H9 (cell line): ENCODE measurements around the gene TMEM234. TPM values are rescaled to one million over a fixed set of nuclear protein-coding genes. Genes with fewer than 3 reads are reported as not detected.
A peak's percentile ranks its signal among the peaks of the same experiment; 100 is the strongest.

ENCODE experiments used
- DNase-seq: peaks from one replicate; pipeline ENCODE4 v3.0.0-alpha.2; 2017
- H2AFZ ChIP-seq: one replicate; pipeline ENCODE4 v1.6.1; 2013; ENCODE audit warnings: mild to moderate bottlenecking, low read length, control low read depth, moderate library complexity
- H2AK5ac ChIP-seq: 2 replicates; pipeline ENCODE4 v1.6.1; 2013; ENCODE audit warnings: low read length, control low read depth, mixed read lengths; ENCODE audit not compliant: insufficient read length
- H2BK120ac ChIP-seq: one replicate; pipeline ENCODE4 v1.6.1; 2013; ENCODE audit warnings: low read depth, mild to moderate bottlenecking, low read length, control low read depth, inconsistent platforms; ENCODE audit not compliant: poor library complexity, severe bottlenecking
- H2BK12ac ChIP-seq: 2 replicates; pipeline ENCODE4 v1.6.1; 2013; ENCODE audit warnings: low read length, control low read depth, mixed read lengths, low read depth; ENCODE audit not compliant: insufficient read length
- H2BK15ac ChIP-seq: 2 replicates; pipeline ENCODE4 v1.6.1; 2013; ENCODE audit warnings: low read depth, low read length, control low read depth
- H2BK20ac ChIP-seq: one replicate; pipeline ENCODE4 v1.6.1; 2013; ENCODE audit warnings: low read depth, mild to moderate bottlenecking, low read length, control low read depth, inconsistent platforms; ENCODE audit not compliant: poor library complexity, severe bottlenecking
- H2BK5ac ChIP-seq: 2 replicates; pipeline ENCODE4 v1.6.1; 2013; ENCODE audit warnings: low read length, control low read depth, mixed read lengths; ENCODE audit not compliant: insufficient read length
- H3K14ac ChIP-seq: 2 replicates; pipeline ENCODE4 v1.6.1; 2013; ENCODE audit warnings: low read length, control low read depth; ENCODE audit not compliant: insufficient read depth
- H3K18ac ChIP-seq: 2 replicates; pipeline ENCODE4 v1.6.1; 2013; ENCODE audit warnings: low read depth, mild to moderate bottlenecking, mixed read lengths, low read length, control low read depth; ENCODE audit not compliant: insufficient read length
- H3K23ac ChIP-seq: 2 replicates; pipeline ENCODE4 v1.6.1; 2013; ENCODE audit warnings: low read length, control low read depth, mixed read lengths, low read depth; ENCODE audit not compliant: insufficient read length
- H3K23me2 ChIP-seq: 2 replicates; pipeline ENCODE4 v1.6.1; 2013; ENCODE audit warnings: low read depth, mild to moderate bottlenecking, mixed read lengths, low read length, control low read depth; ENCODE audit not compliant: insufficient read length, poor library complexity, severe bottlenecking
- H3K27ac ChIP-seq: 2 replicates; pipeline ENCODE4 v1.5.1; 2013; ENCODE audit warnings: low read length, control low read depth, mixed read lengths, low read depth; ENCODE audit not compliant: insufficient read length
- H3K27me3 ChIP-seq: 2 replicates; pipeline ENCODE4 v1.6.1; 2013; ENCODE audit warnings: low read length, control low read depth, inconsistent platforms; ENCODE audit not compliant: insufficient read depth
- H3K4ac ChIP-seq: 2 replicates; pipeline ENCODE4 v1.6.1; 2013; ENCODE audit warnings: low read depth, mild to moderate bottlenecking, control low read depth, inconsistent platforms, low read length, moderate library complexity
- H3K4me1 ChIP-seq: 2 replicates; pipeline ENCODE4 v1.6.1; 2013; ENCODE audit warnings: low read length, control low read depth, inconsistent platforms; ENCODE audit not compliant: insufficient read depth
- H3K4me2 ChIP-seq: 2 replicates; pipeline ENCODE4 v1.6.1; 2013; ENCODE audit warnings: low read length, control low read depth, mixed read lengths; ENCODE audit not compliant: insufficient read length, insufficient read depth
- H3K56ac ChIP-seq: 2 replicates; pipeline ENCODE4 v1.6.1; 2013; ENCODE audit warnings: low read depth, mild to moderate bottlenecking, mixed read lengths, low read length, control low read depth; ENCODE audit not compliant: insufficient read length
- H3K79me1 ChIP-seq: 2 replicates; pipeline ENCODE4 v1.6.1; 2013; ENCODE audit warnings: low read depth, mild to moderate bottlenecking, moderate library complexity, low read length, control low read depth, inconsistent platforms; ENCODE audit not compliant: insufficient read depth, poor library complexity, severe bottlenecking
- H3K79me2 ChIP-seq: 2 replicates; pipeline ENCODE4 v1.6.1; 2013; ENCODE audit warnings: low read length, control low read depth, inconsistent platforms; ENCODE audit not compliant: insufficient read depth
- H3K9ac ChIP-seq: 2 replicates; pipeline ENCODE4 v1.6.1; 2013; ENCODE audit warnings: low read length, control low read depth, mixed read lengths; ENCODE audit not compliant: insufficient read length; ENCODE audit errors: extremely low read depth
- H3K9me3 ChIP-seq: one replicate; pipeline ENCODE4 v1.6.1; 2013; ENCODE audit warnings: low read depth, low read length, inconsistent platforms; ENCODE audit not compliant: control insufficient read depth
- H3T11ph ChIP-seq: one replicate; pipeline ENCODE4 v1.6.1; 2013; ENCODE audit warnings: mild to moderate bottlenecking, low read length, control low read depth, inconsistent platforms
- H4K20me1 ChIP-seq: one replicate; pipeline ENCODE4 v1.6.1; 2013; ENCODE audit not compliant: control insufficient read depth, insufficient read length, insufficient read depth
- H4K5ac ChIP-seq: 2 replicates; pipeline ENCODE4 v1.6.1; 2013; ENCODE audit warnings: low read depth, mild to moderate bottlenecking, mixed read lengths, low read length, control low read depth; ENCODE audit not compliant: insufficient read length
- H4K8ac ChIP-seq: replicated peaks from 2 replicates; pipeline ENCODE4 v1.6.1; 2013; ENCODE audit warnings: low read length, control low read depth, mixed read lengths, low read depth; ENCODE audit not compliant: insufficient read length
- H4K91ac ChIP-seq: 2 replicates; pipeline ENCODE4 v1.6.1; 2013; ENCODE audit warnings: low read depth, mild to moderate bottlenecking, moderate library complexity, mixed read lengths, low read length, control low read depth; ENCODE audit not compliant: insufficient read length
- H3K27ac Mint-ChIP-seq, 3 experiments: 2 replicates in 2 of 3; 3 replicates in 1 of 3; pipeline ENCODE4 v1.8.0; 2020 to 2021; ENCODE audit warnings: mixed read lengths in 3 of 3, mild to moderate bottlenecking in 1 of 3, moderate library complexity in 1 of 3
- H3K27me3 Mint-ChIP-seq: 2 replicates; pipeline ENCODE4 v1.8.0; 2021; ENCODE audit warnings: low read depth, mild to moderate bottlenecking, moderate library complexity, mixed read lengths
- H3K36me3 Mint-ChIP-seq, 3 experiments: 2 replicates in 2 of 3; 3 replicates in 1 of 3; pipeline ENCODE4 v1.8.0; 2020 to 2021; ENCODE audit warnings: low read depth in 3 of 3, mixed read lengths in 3 of 3; ENCODE audit not compliant: insufficient read depth in 1 of 3
- H3K4me1 Mint-ChIP-seq, 2 experiments: 2 replicates each; pipeline ENCODE4 v1.8.0; 2020; ENCODE audit warnings: mixed read lengths in 2 of 2
- H3K4me3 Mint-ChIP-seq, 2 experiments: 2 replicates in 1 of 2; 3 replicates in 1 of 2; pipeline ENCODE4 v1.8.0; 2020 to 2021; ENCODE audit warnings: mild to moderate bottlenecking in 2 of 2, mixed read lengths in 2 of 2, moderate library complexity in 1 of 2
- H3K9me3 Mint-ChIP-seq, 2 experiments: 2 replicates in 1 of 2; 3 replicates in 1 of 2; pipeline ENCODE4 v1.8.0; 2020; ENCODE audit warnings: mild to moderate bottlenecking in 2 of 2, mixed read lengths in 2 of 2, moderate library complexity in 1 of 2
- WGBS: extraction: QIAGEN DNeasy Blood & Tissue Kit; methylation state at CpG from one replicate; pipeline ENCODE4 v1.1.7; 2013; ENCODE audit warnings: missing lambda C conversion rate, low lambda C conversion rate, mixed read lengths; ENCODE audit not compliant: insufficient read length; ENCODE audit errors: extremely low coverage; 5-methylcytosine and 5-hydroxymethylcytosine counted together
- total RNA-seq: library from RNA; stranded (reverse); gene quantifications from 2 replicates; pipeline ENCODE4 v1.2.1, GENCODE V29; 2021
- TF ChIP-seq, protein P1 (sequence below): fragments of 200-600 bp; sonication (generic); conservative IDR thresholded peaks from 3 replicates; pipeline ENCODE4 v1.8.0; 2021; ENCODE audit warnings: antibody characterized with exemption, mild to moderate bottlenecking

Gene TMEM234
- total RNA-seq, 1 experiment from 2014 or later: 19.7 TPM

DNA sequence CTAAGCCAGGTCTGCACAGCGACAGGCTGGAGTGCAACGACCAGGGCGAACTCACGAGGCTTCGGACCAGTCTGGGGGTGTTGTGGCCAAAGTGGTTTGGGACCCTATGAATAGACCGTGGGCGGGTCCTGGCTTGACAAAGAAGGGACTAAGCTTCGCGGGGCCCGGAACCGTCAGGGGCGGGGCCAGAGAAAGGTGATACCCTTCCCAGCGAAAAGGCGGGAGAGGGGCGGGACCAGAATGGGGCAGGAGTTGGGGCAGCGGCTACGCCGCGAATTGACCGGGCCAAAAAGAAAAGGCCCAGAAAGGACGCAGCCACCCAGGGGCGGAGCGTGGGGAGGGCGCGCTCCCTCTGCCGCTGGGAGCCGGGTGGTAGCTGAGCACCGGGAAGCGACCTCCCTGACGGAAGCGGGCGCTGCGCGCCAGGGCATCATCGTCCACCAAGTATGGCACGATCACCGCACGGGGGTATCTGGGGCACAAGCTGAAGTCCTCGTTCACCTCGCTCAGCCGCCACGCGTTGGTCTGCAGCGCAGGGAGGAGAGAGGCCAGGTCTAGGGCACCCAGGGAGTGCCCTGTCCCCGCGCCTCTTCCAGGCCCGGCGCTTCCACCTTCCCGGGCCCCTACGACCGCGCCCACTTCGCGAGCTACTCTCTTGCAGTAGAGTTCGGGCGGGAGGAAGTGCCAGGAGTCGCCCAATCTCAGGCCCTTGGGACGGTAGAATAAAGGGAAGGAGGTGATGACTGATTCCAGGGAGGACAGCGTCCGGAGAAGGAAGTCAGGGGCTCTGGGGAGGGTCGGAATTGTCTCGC, 18.2 kb upstream of the TMEM234 start:
- Histone ChIP-seq H2BK5ac (no peak overlapping the region), H3K23ac (no peak overlapping the region), H3K79me2 (no peaks in the 10 kb centered on the region), H3T11ph (no peak overlapping the region), H2BK12ac (no peak overlapping the region), H3K27me3 (no peaks in the 10 kb centered on the region), H2AFZ (no peak overlapping the region), H4K5ac (no peak overlapping the region), H3K9me3 (no peaks in the 10 kb centered on the region), H2AK5ac (no peak overlapping the region), H4K91ac (no peak overlapping the region), H2BK20ac (no peak overlapping the region), H3K14ac (peak overlapping the region; percentile 90), H3K4me2 (peak overlapping the region; percentile 75), H4K8ac (no peak overlapping the region), H3K27ac (no peak overlapping the region), H3K4me1 (no peaks in the 10 kb centered on the region; the same call in 1 of the 2 replicates), H2BK15ac (no peak overlapping the region; the same call in 1 of the 2 replicates), H4K20me1 (no peaks in the 10 kb centered on the region), H2BK120ac (no peak overlapping the region), H3K18ac (peak overlapping the region; percentile 72), H3K79me1 (no peaks in the 10 kb centered on the region), H3K23me2 (peaks cover 17% of the 10 kb centered on the region), H3K4ac (no peak overlapping the region), H3K56ac (no peak overlapping the region), H3K9ac (peak overlapping the region; percentile 46)
- Mint-ChIP-seq H3K9me3 (no peaks in the 10 kb centered on the region), H3K4me3 (peak overlapping the region; percentile 82 to 92), H3K36me3 (peaks cover 0 to 7% (median 2%) of the 10 kb centered on the region in 3 experiments; a peak in 2 of 7 replicates), H3K4me1 (peaks cover 21 to 23% of the 10 kb centered on the region in 2 experiments), H3K27me3 (peaks cover 4% of the 10 kb centered on the region), H3K27ac (peak overlapping the region; percentile 55 to 95 (median 89); a peak in 3 of 7 replicates)
- peak; percentile 97 for DNase-seq
- TF ChIP-seq, protein P1, sequence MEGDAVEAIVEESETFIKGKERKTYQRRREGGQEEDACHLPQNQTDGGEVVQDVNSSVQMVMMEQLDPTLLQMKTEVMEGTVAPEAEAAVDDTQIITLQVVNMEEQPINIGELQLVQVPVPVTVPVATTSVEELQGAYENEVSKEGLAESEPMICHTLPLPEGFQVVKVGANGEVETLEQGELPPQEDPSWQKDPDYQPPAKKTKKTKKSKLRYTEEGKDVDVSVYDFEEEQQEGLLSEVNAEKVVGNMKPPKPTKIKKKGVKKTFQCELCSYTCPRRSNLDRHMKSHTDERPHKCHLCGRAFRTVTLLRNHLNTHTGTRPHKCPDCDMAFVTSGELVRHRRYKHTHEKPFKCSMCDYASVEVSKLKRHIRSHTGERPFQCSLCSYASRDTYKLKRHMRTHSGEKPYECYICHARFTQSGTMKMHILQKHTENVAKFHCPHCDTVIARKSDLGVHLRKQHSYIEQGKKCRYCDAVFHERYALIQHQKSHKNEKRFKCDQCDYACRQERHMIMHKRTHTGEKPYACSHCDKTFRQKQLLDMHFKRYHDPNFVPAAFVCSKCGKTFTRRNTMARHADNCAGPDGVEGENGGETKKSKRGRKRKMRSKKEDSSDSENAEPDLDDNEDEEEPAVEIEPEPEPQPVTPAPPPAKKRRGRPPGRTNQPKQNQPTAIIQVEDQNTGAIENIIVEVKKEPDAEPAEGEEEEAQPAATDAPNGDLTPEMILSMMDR: peak; percentile 14; the same call in 1 of the 3 replicates
- WGBS: no CpG with 5 or more reads among the region's 62 CpGs
